GM19324 (cell line): ENCODE measurements around the gene NR6A1.
"Not testable (repeated sequence)": the region's sequence is repeated elsewhere in the genome, so short reads cannot be mapped to it uniquely, and the experiment has no call there.

Experiments
- ATAC-seq: cut with Tn5 transposase; IDR thresholded peaks from one replicate; pipeline ENCODE4 v1.9.1; 2021; ENCODE audit warnings: mild to moderate bottlenecking, moderate library complexity; ENCODE audit not compliant: unreplicated experiment, low FRiP score

The NR6A1 gene

DNA sequence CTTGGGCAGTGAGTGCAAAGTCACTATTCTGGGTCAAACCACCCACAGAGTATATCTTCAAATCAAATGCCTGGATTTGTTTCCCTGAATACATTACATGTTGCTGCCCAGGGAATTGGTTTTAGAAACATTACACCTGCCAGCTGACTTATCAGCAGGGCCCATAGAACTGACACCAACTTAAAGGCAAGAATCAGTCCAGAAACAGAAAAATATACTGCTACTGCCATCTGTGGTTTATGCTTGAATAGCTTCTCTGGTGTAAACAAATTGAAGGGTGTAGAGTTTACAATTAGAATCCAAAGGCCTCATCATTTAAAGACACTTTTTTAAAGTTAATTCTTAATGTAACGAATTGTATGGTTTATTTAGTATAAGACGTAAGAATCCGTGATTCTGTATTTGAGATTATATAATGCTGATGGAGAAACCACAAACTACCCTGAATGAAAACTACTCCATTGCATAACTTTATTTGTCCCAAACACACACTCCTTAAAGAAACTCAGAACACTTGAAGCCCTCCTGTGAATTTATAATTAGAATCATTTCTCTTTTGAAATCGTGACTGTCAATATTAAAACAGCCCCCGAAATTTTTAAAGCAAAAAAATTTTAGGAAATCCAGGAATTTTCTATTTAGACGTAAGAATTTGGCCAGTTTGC, 6.2 kb downstream of the NR6A1 start:
- no peak for ATAC-seq

DNA sequence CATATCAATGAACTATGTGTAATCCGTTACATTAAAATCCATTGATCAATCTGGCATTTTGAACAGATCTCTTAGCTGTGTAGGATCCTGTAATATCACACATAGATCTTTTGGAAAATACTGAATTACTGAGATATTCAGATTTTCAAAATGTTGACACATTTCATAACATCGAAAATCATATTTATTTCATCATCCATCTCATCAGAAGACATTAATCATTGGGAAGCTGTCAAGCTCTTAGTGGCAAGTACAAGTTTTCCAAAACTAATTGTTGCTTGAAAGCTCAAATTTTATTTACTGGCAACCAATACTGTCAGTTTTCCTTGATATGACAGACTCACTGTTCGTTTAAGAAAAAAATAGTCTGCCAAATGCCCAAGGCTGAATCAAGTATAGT, 8.5 kb downstream of the NR6A1 start:
- ATAC-seq: no peak

DNA sequence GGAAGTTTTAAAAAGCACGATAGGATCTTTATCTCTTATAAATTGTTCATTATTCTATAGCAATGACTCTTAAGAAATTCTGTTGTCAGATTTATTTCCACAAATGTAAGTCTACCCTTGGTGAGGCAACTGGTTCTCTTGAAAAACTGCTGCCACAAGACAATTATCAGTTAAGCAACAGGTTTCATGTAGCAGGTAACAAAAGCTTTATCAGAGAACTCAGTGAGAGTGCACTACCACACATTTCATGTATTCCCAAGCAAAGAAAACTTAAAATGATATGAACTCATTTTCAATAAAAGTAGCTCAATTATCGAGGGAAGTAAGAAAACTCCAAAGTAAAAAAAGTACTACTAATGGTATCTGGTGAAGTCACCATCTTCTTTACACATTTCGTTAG, 9.4 kb downstream of the NR6A1 start:
- ATAC-seq: no peak

DNA sequence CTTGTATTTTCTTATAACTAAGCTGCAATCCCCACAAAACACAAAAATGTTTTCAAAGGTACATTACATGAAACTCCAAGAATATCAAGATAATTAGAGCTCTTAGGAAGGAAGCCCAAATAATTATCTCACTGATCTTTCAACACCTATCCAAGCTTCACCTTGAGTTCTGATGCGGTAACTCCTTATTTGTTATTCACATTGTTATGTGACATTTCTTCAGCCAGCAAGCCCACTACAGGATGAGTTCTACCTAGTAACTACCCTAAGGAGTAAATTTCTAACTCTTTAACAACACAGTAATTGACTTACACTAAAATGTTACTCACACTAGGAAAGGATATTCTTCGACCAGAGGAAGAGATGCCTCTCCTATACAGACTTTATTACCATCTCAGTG, 9.9 kb downstream of the NR6A1 start:
- ATAC-seq: no peak

DNA sequence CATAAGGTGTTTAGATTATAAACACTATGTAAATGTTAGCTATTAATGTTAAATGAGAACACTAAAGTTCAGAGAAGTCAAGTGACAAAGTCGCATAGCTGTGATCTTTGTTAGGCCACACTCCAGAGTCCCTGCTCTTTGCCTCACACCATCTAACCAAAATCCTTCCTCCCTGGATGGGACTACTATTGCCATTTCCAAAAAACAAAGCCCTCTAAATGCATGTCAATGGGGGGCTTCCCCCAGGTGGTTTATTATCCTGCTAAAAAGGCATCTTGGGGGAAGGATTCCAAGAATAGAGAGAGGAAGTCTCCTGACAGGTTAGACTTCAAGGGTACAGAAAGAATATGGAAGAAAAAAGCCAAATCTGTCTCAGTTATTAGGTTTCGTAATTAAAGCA, 10.4 kb downstream of the NR6A1 start:
- ATAC-seq: no peak

DNA sequence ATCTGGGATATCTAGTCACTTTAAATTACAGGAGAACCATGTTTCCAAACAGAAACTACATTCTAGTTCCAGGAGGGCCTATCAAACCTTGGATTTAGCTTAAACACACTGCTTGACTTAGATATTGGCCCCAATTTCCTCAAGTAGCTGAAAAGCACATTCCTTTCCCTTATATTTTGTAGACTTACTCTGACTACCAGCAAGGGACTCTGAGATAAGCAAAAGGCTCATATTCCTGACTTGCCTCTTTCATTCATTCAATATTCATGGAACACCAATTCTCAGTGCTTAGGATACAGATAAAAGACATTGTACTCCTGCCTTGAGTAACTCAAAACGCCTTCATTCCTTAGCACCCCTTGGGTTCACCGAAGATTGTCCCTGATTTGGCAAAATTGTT, 11.8 kb downstream of the NR6A1 start:
- no peak for ATAC-seq

DNA sequence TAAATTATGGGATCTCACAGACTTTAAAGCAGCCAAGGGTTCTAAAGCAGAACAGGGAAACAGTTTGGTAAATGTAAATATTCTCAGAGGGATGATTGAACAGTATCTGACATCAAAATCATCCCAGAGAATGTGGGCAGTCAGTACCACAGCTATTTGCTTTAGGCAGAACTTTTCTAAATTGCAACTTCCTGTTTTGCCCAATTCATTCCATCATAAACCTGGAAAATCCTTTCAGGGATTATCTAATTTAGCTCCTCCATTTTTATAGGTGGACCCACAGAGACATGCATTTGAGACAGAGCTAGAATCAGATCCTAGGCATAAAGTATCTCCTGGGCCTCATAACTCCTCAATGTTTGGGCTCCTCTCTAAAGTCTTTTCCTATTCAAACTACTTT, 12.4 kb downstream of the NR6A1 start:
- no peak for ATAC-seq

DNA sequence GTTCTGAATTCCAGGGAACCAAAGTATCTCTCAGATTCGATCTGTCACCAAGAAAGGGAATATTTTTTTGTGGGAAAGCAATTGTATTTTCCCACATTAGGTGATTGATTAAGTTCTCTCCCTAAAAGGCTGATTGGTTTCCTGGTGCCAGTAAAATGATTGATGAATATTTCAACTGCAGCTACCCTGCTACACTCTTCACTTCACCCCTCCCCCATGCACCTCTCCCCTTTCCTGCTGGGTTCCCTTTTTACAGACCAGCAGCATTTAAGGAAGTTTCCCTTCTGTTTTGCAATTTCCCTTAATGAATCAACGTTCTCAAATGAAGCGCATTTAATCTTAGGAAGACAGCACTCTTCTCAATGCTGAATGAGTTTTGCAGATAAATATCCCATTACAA, 13.1 kb downstream of the NR6A1 start:
- ATAC-seq: no peak

DNA sequence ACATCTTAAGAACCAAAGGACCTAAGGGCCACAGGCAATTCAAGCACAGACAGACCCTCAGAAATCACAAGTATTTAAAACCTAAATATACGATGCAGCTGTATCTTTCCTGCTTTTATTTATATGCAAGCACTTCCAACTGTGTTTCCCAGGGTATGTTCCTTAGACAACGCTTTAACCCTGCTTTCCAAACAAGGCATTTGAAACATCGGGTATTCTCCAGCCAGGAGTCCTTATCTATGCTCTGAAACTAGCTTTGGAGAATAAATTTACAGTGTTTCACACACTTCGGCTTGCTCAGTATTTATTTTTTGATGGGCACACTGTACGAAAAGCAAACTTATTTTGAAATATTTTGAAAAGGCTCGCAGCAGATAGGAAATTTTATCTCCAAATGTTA, 13.5 kb downstream of the NR6A1 start:
- ATAC-seq: no peak

DNA sequence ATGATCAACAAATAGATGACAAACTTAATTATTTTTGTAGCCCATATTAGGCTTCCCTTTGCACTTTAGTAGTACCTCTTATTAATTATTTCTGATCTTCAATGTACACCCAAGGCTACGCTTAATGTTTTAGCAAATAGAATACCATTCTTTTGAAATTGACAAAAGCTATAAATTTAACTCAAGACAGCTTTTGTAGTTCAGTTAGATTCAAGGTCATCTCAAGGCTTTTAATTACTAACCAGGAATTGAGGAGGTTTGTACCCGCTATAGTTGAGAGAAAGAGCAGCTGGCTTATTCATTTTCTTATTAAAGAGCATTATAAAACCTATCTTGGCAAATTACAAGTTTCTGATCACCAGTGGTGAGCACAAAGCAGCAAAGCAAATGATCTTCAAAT, 15.1 kb downstream of the NR6A1 start:
- no peak for ATAC-seq

DNA sequence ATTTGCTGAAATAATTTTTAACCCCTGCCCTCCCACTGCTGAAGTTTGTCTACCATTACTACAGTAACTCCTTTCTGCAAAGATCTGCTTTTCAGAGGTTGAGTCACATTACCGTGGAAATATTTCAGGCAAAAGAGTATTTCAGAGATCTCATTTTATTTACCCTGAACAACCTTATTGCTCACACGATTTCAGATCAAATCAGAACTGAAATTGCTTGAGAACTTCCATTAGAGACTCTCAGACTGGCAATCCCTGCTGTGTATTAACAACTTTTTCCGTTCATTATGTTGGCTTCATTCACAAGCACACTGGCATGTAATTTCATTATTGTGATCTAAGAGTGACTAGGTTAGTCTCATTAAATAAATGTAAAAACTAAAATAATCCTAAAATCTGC, 16.1 kb downstream of the NR6A1 start:
- ATAC-seq: no peak

DNA sequence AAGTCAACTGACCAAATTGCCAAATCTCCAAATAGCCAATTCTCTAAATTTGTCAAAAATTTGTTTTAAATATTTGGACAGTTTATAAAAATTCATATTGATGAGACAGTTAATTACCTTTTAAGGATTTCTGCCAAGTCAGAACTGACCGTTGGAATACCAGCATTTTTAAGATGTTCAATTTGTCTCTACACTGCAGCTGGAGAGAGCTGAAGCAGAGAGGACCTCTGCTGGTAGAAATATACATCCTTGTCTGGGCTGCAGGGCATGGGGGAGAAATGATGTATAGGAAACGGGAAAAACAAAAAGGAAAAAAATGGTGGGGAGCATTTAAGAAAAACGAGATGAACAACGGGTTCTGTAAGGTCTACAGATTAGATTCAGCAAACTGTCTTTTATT, 16.8 kb downstream of the NR6A1 start:
- ATAC-seq: no peak

DNA sequence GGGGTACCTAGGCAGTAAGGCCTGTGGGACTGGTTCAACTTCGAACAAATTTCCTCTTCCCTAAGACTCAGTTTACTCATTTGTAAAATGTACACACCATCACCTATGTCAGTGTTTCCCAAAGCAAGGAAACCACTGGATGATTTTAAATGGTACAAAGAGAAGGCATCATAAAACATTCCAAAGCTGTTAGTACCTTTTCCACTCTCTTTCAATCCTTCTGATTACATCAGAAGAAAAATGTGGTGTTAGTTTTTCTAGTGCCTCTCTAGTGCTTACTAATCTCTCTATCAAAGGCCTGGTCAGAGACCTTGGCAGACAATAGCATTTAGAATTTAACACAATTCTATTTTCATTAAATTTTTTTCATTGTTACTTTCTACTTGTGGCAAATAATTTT, 18.1 kb downstream of the NR6A1 start:
- no peak for ATAC-seq

DNA sequence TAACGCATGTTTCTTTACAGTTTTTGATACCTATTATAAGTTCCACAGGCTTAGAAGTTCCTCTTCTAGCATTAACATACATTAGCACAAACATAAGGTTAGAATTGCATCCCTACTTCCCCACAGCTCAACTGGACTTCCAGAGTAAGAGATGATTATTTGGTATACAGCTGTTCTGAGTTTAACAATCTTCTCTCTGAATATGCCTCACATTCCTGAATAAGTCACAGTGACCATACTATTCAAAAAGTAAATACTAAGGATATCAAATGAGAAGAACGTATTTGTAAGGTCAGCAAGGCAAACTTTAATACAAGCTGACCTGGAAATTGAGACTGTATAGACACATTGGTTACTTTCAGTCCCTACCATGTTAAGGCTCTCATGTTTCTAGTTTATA, 21.3 kb downstream of the NR6A1 start:
- no peak for ATAC-seq

DNA sequence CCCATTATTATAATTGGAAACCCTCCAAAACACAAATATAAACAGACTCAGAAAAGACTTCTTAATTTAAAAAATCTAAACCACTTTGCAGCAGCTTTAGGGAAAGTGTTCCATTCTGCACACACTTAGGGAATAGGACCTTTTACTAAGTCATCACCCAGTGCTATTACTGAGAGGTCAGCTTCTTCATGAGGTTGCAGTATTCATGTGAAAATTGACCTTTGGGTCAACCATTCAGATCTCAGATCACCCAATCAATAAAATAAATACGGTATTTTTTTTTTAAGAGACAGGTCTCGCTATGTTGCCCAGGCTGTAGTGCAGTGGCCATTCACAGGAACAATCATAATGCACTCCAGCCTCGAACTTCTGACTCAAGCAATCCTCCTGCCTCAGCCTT, 21.8 kb downstream of the NR6A1 start:
- no peak for ATAC-seq

DNA sequence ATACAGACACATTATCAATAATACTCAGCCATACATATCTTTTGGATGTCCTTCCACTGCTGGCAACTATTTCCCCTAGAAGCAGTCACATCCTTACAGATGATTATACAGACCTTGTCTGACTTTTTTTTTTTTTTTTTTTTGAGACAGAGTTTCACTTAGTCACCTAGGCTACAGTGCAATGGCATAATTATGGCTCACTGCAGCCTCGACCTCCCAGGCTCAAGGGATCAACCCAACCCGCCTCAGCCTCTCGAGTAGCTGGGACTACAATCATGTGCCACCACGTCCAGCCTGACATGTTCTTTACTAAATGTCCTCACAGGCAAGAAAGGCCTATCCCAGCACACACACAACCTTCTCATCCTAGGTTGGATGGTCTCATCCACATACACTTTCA, 24.0 kb downstream of the NR6A1 start:
- no peak for ATAC-seq

DNA sequence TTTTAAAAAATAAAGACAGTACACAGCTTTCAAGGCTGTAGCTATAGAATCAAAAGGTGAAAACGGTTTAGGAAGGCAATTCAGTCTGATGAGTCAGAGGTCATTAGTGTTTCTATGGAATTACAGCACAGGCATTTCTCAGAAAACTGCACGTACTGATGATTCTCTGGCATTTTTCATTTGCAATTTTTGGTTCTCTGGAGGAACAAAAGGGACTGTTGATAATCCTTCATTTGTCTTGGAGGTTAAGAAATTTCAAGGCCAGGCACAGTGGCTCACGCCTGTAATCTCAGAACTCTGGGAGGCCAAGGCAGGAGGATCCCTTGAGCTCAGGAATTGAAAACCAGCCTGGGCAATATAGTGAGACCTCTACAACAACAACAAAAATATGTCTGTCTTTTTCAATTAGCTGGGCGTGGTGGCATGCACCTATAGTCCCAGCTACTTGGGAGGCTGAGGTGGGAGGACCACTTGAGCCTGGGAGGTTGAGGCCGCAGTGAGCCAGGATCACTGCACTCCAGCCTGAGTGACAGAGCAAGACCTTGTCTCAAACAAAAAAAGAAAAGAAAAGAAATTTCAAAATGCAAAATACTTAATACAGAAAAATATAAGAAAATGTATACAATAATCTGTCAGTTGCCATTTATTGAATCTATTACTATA, 27.3 kb downstream of the NR6A1 start:
- ATAC-seq: no peak

DNA sequence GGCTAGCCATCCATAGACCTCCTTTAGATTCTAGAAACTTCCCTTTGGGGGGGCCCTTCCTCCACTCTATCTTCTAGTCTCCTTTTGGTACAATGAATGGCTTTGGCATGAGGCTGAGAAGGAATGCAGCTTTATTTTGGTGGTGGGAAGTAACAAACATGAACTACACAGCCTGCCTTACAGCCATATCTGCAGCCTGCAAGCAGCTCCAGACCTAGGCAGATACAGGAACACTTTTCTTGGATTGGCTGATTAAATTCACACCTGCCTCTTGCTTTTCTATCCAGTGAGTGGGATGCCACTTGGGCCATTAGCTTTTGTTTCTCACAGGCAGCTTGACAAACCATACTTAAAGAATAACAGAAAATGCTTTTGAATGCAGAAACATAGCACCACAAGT, 28.2 kb downstream of the NR6A1 start:
- no peak for ATAC-seq

DNA sequence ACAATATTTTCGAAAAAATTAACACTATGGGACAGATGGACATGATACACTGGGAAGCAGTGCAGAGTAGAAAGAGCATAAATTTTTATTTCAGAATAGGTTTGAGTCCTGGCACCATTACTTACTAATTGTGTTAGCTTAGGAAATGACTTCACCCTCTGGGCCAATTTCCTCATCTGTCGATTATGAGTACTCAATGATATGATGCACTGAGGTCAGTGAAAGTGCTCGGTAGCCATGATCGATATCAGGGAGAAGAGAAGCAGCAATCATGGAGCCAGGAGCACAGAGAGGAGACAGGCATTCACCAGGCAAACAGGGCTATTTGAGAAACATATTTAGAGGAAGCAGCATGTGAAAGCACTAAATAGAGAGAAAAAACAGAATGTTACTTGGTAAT, 29.4 kb downstream of the NR6A1 start:
- ATAC-seq: no peak

DNA sequence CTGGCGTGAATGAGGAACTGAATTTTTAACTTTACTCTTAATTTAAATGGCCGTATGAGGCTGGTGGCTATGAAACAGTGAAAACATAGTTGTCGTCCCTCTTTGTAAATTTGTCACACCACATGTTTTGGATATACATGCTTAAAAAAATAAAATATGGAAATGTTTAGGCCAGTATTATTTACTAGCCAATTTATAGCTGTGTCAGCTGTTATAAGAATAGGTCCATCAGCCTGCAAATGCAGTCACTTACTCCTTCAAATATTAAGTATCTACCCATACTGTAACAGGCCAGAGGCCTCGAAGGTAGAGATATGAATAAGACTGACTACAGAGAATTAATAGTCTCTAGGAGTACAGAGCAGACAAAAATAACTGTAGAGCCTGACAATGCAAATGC, 30.0 kb downstream of the NR6A1 start:
- no peak for ATAC-seq

DNA sequence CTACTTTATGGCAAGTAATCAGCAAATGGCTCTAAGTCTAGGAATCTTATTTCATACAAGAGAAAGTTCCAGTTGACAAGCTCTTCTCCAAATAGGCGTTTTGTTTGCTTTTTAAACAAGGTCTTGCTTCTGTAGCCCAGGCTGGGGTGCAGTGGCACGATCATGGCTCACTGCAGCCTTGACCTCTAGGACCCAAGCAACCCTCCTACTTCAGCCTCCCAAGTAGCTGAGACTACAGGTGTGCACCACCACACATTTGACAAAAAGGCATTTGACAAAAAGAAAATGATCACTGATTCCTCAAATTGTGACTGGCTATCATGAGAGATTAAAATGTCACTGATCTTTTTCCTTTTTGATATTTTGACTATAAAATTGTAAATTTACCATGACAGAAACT, 31.8 kb downstream of the NR6A1 start:
- no peak for ATAC-seq

DNA sequence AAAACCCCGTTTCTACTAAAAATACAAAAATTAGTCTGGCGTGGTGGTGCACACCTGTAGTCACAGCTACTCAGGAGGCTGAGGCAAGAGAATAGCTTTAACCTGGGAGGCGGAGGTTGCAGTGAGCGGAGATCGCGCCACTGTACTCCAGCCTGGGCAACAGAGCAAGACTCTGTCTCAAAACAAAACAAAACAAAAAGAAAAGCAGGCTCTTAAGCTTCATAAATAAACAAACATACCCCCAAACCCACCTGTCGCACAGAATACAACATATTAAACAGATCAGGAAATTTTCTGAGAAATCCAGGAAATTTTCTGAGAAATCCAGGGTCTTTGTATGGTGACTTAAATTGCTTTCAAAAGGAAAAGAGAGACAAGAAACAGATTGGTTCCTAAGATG, 33.0 kb downstream of the NR6A1 start:
- ATAC-seq: not testable (repeated sequence)

DNA sequence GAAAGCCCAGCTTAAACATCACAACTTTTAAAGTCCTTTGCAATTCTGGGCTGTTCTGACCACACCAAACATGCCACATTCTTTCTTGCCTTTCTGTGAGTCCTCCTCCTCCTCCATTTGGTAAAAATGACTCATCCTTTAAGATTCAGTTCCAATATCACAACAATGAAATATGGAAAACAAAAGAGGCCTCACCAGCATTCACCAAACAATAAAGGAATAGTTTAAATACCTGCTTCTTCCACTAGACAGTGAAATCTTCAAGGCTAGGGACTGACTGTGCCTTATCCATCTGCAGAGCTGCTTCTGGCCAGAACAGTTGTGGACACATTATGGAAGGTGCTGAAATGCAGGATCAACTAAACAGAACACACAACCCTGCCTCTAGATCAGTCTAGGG, 36.0 kb downstream of the NR6A1 start:
- ATAC-seq: no peak
